ENCODE results near the gene FYN.

DNA sequence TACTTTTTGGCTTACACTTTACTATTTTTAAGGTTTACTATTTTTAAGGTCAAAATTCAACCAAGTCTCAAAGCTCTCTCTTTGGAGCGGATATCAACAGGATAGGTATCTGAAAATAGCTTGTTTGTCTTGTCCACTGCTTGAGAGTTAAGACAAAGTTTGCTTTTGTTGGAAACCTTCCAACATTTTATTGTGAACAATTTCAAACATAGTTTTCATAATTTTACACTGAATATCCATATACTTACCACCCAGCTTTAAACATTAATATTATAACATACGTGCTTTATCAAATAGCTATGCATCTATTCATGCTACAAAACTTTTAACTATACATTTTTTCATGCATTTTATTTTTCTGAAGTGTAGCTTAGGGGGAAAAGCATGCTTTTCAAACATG lies 109.9 kb downstream of the FYN start:
- TF ChIP-seq EZH2 (IDR thresholded peaks at IDR 0.05; ENCODE audit: low read length): no peak
- TF ChIP-seq, protein P1, sequence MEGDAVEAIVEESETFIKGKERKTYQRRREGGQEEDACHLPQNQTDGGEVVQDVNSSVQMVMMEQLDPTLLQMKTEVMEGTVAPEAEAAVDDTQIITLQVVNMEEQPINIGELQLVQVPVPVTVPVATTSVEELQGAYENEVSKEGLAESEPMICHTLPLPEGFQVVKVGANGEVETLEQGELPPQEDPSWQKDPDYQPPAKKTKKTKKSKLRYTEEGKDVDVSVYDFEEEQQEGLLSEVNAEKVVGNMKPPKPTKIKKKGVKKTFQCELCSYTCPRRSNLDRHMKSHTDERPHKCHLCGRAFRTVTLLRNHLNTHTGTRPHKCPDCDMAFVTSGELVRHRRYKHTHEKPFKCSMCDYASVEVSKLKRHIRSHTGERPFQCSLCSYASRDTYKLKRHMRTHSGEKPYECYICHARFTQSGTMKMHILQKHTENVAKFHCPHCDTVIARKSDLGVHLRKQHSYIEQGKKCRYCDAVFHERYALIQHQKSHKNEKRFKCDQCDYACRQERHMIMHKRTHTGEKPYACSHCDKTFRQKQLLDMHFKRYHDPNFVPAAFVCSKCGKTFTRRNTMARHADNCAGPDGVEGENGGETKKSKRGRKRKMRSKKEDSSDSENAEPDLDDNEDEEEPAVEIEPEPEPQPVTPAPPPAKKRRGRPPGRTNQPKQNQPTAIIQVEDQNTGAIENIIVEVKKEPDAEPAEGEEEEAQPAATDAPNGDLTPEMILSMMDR (optimal IDR thresholded peaks at IDR 0.05 in 1 of 3, IDR thresholded peaks at IDR 0.05 in 1 of 3, conservative IDR thresholded peaks at IDR 0.05 in 1 of 3; ENCODE audit: extremely low read depth in 1 of 3, insufficient read depth in 2 of 3, low read length in 3 of 3): no peak
